Stomach (tissue), 4 donors: Measurements from ENCODE around the gene IL21R.

ENCODE experiments used
- EP300 ChIP-seq: sonication (generic); formaldehyde crosslinking; IDR thresholded peaks from one replicate; pipeline ENCODE4 v1.6.1; 2017; ENCODE audit warnings: antibody characterized with exemption
- POLR2A ChIP-seq, 4 donors: fragments of 450-650 bp; IDR thresholded peaks; one replicate each; pipeline ENCODE4 v1.6.1; 2016; ENCODE audit warnings: antibody characterized with exemption in 4 of 4, control low read depth in 2 of 4, mild to moderate bottlenecking in 1 of 4, moderate library complexity in 1 of 4
- POLR2AphosphoS5 ChIP-seq, 3 donors: sonication (generic); formaldehyde crosslinking; IDR thresholded peaks; one replicate each; pipeline ENCODE4 v1.6.1; 2016; ENCODE audit warnings: antibody characterized with exemption in 3 of 3
- TF ChIP-seq, protein P1 (sequence below), 7 experiments: fragments of 450-650 bp in 4 of 7; fragments of 200-600 bp in 3 of 7; sonication (generic) in 3 of 7; IDR thresholded peaks; one replicate each; pipeline ENCODE4 v1.5.1; 2016 to 2019; ENCODE audit warnings: antibody characterized with exemption in 7 of 7, control low read depth in 2 of 7, mild to moderate bottlenecking in 1 of 7

GRCh38 chr16:27452569-27453493, 50.9 kb downstream of the IL21R start:
- TF ChIP-seq POLR2A (IDR thresholded peaks at IDR 0.05) (no peak), POLR2AphosphoS5 (IDR thresholded peaks at IDR 0.05) (no peak), EP300 (no peak)
- TF ChIP-seq, protein P1, sequence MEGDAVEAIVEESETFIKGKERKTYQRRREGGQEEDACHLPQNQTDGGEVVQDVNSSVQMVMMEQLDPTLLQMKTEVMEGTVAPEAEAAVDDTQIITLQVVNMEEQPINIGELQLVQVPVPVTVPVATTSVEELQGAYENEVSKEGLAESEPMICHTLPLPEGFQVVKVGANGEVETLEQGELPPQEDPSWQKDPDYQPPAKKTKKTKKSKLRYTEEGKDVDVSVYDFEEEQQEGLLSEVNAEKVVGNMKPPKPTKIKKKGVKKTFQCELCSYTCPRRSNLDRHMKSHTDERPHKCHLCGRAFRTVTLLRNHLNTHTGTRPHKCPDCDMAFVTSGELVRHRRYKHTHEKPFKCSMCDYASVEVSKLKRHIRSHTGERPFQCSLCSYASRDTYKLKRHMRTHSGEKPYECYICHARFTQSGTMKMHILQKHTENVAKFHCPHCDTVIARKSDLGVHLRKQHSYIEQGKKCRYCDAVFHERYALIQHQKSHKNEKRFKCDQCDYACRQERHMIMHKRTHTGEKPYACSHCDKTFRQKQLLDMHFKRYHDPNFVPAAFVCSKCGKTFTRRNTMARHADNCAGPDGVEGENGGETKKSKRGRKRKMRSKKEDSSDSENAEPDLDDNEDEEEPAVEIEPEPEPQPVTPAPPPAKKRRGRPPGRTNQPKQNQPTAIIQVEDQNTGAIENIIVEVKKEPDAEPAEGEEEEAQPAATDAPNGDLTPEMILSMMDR (IDR thresholded peaks at IDR 0.05): no peak
